Glutamatergic neuron (in vitro differentiated cells): ENCODE results near the gene STAC2. TPM values are rescaled to one million over a fixed set of nuclear protein-coding genes. Genes with fewer than 3 reads are reported as not detected.
"Not testable (repeated sequence)": the region's sequence is repeated elsewhere in the genome, so short reads cannot be mapped to it uniquely, and the experiment has no call there.

ENCODE experiments used
- DNase-seq: peaks from one replicate; pipeline ENCODE4 v3.0.0; 2022
- H3K27ac Mint-ChIP-seq: one replicate; pipeline ENCODE4 v1.8.0; 2020; ENCODE audit warnings: mild to moderate bottlenecking, mixed read lengths, inconsistent platforms; ENCODE audit not compliant: unreplicated experiment
- H3K27me3 Mint-ChIP-seq: one replicate; pipeline ENCODE4 v1.8.0; 2020; ENCODE audit warnings: mild to moderate bottlenecking, moderate library complexity, mixed read lengths, inconsistent platforms; ENCODE audit not compliant: unreplicated experiment
- H3K36me3 Mint-ChIP-seq: one replicate; pipeline ENCODE4 v1.8.0; 2020; ENCODE audit warnings: mild to moderate bottlenecking, mixed read lengths, inconsistent platforms; ENCODE audit not compliant: unreplicated experiment
- H3K4me1 Mint-ChIP-seq: one replicate; pipeline ENCODE4 v1.8.0; 2020; ENCODE audit warnings: mild to moderate bottlenecking, low read depth, mixed read lengths, inconsistent platforms; ENCODE audit not compliant: unreplicated experiment
- H3K4me3 Mint-ChIP-seq: one replicate; pipeline ENCODE4 v1.8.0; 2020; ENCODE audit warnings: mild to moderate bottlenecking, mixed read lengths, inconsistent platforms; ENCODE audit not compliant: unreplicated experiment
- H3K9me3 Mint-ChIP-seq: one replicate; pipeline ENCODE4 v1.8.0; 2020; ENCODE audit warnings: mild to moderate bottlenecking, moderate library complexity, mixed read lengths, inconsistent platforms; ENCODE audit not compliant: unreplicated experiment
- total RNA-seq: library from RNA; stranded (reverse); fragmentation: NEBNext Ultra II Directional; extraction: Animal tissue kit (Norgen Biotek cat#: 25700); gene quantifications from one replicate; pipeline ENCODE4 v1.2.1, GENCODE V29; 2021; ENCODE audit not compliant: unreplicated experiment
- TF ChIP-seq, protein P1 (sequence below): fragments of 200-600 bp; sonication (generic); IDR thresholded peaks from one replicate; pipeline ENCODE4 v1.5.0; 2021; ENCODE audit not compliant: partially characterized antibody, unreplicated experiment

STAC2 gene
- total RNA-seq, 1 donor from 2014 or later, result 1.8 TPM

DNA sequence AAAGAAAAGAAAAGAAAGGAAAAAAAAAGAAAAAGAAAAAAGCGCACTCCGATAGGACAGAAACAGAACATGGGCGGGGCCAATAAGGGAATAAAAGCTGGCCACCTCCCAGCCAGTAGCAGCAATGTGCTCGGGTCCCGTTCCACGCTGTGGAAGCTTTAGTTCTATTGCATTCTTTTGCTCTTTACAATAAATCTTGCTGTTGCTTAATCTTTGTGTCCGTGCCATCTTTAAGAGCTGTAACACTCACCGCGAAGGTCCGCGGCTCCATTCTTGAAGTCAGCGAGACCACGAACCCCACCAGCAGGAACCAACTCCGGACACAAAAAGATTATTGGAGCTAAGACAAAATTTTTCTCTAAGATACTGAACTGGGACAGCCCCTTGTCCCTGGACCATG, 56.6 kb downstream of the STAC2 start:
- Mint-ChIP-seq H3K27ac (no peak overlapping the region), H3K9me3 (peaks cover 8% of the 10 kb centered on the region), H3K4me3 (no peak overlapping the region), H3K36me3 (no peaks in the 10 kb centered on the region), H3K27me3 (peaks cover 15% of the 10 kb centered on the region), H3K4me1 (peaks cover 24% of the 10 kb centered on the region)
- DNase-seq, result no peak
- TF ChIP-seq, protein P1, sequence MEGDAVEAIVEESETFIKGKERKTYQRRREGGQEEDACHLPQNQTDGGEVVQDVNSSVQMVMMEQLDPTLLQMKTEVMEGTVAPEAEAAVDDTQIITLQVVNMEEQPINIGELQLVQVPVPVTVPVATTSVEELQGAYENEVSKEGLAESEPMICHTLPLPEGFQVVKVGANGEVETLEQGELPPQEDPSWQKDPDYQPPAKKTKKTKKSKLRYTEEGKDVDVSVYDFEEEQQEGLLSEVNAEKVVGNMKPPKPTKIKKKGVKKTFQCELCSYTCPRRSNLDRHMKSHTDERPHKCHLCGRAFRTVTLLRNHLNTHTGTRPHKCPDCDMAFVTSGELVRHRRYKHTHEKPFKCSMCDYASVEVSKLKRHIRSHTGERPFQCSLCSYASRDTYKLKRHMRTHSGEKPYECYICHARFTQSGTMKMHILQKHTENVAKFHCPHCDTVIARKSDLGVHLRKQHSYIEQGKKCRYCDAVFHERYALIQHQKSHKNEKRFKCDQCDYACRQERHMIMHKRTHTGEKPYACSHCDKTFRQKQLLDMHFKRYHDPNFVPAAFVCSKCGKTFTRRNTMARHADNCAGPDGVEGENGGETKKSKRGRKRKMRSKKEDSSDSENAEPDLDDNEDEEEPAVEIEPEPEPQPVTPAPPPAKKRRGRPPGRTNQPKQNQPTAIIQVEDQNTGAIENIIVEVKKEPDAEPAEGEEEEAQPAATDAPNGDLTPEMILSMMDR, result no peak

DNA sequence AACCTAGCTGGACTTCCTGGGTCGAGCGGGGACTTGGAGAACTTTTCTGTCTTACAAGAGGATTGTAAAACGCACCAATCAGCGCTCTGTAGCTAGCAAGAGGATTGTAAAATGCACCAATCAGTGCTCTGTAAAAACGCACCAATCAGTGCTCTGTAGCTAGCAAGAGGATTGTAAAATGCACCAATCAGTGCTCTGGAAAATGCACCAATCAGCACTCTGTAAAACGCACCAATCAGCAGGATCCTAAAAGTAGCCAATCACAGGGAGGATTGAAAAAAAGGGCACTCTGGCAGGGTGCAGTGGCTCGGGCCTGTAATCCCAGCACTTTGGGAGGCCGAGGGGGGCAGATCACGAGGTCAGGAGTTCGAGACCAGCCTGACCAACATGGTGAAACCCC, 57.2 kb downstream of the STAC2 start:
- not testable (repeated sequence) for H3K36me3 Mint-ChIP-seq, H3K27ac Mint-ChIP-seq, DNase-seq, H3K9me3 Mint-ChIP-seq
- H3K4me1 Mint-ChIP-seq, result peaks cover 23% of the 10 kb centered on the region
- H3K27me3 Mint-ChIP-seq, result peaks cover 12% of the 10 kb centered on the region
- H3K4me3 Mint-ChIP-seq, result peak overlapping the region; percentile 34

DNA sequence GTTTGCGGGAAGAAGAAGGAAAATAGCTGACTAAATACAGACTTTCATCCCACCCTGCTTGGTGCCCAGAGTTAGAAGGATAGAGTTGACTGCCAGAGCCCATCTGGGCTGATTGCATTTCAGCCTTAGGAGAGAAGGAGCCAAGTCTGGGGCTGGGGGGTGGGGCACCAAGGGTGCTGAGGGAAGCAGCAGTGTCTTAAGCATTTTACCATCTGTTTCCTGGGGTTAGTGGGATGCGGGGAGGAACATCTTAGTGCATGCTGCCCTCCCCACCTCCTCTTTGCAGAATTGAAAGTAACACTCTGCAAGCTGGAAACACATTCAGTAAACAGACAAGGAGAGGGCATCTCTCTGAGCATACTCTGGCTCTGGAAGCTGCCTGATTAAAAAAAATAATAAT, 58.3 kb downstream of the STAC2 start:
- H3K4me3 Mint-ChIP-seq, result peak overlapping the region; percentile 36
- H3K36me3 Mint-ChIP-seq, result no peaks in the 10 kb centered on the region
- H3K27ac Mint-ChIP-seq, result no peak overlapping the region
- H3K4me1 Mint-ChIP-seq, result peaks cover 20% of the 10 kb centered on the region
- H3K9me3 Mint-ChIP-seq, result peaks cover 8% of the 10 kb centered on the region
- peaks cover 10% of the 10 kb centered on the region for H3K27me3 Mint-ChIP-seq
- DNase-seq, result no peak
- TF ChIP-seq, protein P1, result no peak

DNA sequence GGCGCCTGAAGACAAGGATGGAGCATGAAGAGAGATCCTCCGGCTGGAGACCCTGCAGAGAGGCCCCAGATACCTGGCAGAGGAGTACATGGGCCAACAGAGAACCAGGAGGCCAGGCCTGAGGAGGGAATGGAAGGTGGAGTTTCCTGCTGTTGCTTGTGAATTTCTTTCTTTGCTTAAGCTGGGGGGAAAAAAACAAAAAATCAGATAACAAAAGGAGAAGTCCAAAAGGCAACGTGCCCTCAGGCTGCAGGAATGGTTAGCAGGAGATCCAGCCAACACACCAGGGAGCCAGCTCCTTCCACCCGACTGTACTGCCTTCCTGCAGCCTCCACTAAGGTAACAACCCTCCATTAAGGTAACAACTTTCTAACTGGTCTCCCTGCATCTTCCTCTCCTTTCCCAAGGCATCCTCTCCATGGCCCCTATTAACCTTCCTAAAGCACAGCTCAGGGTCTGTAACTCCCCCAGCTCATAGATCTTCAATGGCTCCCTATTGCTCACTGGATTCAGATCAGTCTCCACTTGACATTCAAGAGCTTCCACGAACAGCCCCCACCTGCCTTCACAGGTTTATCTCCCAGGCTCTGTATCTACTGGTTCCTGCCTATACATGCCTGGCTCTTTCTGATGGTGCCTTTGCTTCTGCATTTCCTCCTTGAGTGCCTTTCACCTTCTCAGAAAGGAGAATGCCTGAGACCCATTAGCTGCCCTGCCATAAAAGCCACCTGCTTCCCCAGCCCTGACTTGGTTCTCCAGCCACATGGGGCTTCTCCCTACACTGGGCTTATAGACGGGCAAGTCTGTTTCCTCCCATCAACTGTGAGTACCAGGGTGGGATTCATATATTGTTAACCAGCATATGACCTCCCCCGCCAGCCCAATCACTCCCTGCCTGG, 59.1 kb downstream of the STAC2 start:
- Mint-ChIP-seq H3K4me1 (peaks cover 16% of the 10 kb centered on the region), H3K36me3 (no peaks in the 10 kb centered on the region), H3K27me3 (peaks cover 7% of the 10 kb centered on the region), H3K27ac (no peak overlapping the region), H3K9me3 (peaks cover 5% of the 10 kb centered on the region), H3K4me3 (peak overlapping the region; percentile 59)
- no peak for DNase-seq
- TF ChIP-seq, protein P1, result no peak

DNA sequence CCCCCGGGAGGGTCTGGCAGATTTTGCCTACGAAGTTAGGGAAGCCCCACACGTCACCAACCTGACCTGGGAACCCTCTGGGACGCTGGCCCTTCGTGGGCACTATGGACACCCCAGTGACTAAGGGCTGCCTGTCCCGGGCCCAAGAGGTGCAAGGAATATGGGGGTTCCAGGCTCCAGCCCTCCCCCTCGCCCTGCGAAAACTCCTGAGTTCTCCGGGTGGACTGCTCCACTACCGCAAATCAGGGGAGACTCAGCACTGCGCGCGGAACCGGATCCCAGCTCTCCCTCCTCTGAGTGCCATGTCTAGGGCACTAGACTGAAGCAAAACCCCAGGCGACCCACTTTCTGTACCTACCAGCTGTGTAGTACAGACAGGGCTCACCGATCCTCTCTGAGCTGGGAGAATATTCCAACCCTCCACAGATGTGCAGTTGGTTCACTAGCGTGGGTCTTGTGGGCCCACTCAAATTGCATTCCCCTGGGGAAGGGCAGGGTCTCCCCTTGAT, 59.9 kb downstream of the STAC2 start, which contains the start of gene ARL5C:
Gene ARL5C (minus strand): TSS at position 321 of the 509 bp plus-strand sequence. CDS start 401 bp downstream, outside the sequence.
- no peak for DNase-seq
- H3K27ac Mint-ChIP-seq, result peak within 1 kb of the TSS; percentile 18
- TF ChIP-seq, protein P1, result no peak
- H3K36me3 Mint-ChIP-seq, result no peaks in the 10 kb centered on the region
- peaks cover 7% of the 10 kb centered on the region for H3K27me3 Mint-ChIP-seq
- peaks cover 4% of the 10 kb centered on the region for H3K9me3 Mint-ChIP-seq
- peaks cover 16% of the 10 kb centered on the region for H3K4me1 Mint-ChIP-seq
- peak within 1 kb of the TSS; percentile 92 for H3K4me3 Mint-ChIP-seq
